NCI-H2107 treated with DMSO at 0.1 percent for 48 hours (cell line): ENCODE measurements around the gene PRADC1.

Experiments used
- DNase-seq: peaks from one replicate; lab custom pipeline; 2025; ENCODE audit not compliant: unreplicated experiment; lab: John Stamatoyannopoulos, UW

PRADC1 gene

GRCh38 chr2:73259276-73259675, 26.2 kb upstream of the PRADC1 start:
- DNase-seq: no peak

DNA sequence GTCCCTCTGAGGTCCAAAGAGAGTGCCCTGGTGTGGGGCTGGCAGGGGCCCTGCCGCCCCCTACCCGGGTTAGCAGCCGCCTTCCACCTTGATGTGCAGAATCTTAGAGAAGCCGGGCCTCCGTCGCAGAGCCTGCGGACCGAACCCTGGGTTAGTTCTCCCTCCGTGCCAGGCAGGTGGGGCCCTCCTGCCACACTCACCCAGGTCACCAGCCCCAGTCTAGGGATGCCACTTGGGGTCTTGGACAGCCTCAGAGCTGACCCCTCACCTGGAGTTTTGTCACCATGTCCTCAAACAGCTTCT, 25.8 kb upstream of the PRADC1 start:
- no peak for DNase-seq

DNA sequence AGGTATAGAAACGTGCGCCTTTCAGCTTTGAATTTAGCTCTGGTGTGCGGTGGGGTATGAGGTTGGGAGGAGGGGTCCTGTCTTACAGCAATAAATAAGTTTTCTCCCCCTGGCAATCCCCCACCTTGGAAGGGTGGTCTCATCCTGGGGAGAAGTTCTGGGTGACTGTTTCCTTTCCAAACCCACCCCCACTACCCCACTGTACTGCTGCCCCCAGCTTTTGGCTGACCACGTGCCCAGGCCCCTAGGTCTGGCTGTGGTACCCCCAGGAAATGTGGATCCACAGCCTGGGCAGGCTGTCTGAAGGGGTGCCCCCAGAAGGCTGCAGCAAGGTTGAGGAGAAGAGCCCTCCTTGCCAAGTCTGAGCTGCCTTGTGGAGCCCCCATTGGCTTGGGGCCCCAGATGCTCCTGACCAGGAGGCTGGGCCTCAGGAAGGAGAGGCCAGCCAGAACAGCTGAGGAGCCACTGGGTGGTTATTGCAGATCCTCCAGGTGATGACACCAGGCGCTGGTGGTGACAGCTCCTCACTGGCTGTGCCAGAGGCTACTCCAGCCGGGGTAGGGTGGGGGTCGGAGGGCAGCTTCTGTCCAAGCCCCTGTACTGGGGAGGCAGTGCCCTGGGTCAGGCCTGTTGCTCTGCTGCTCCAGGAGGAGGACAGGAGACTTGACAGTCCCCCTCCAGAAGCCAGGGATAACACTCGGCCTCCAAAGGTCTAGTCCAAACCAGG, 25.3 kb upstream of the PRADC1 start:
- DNase-seq: no peak

- DNase-seq: no peak
These were observed 24.5 kb upstream of the PRADC1 start for GRCh38 chr2:73257425-73258125.

DNA sequence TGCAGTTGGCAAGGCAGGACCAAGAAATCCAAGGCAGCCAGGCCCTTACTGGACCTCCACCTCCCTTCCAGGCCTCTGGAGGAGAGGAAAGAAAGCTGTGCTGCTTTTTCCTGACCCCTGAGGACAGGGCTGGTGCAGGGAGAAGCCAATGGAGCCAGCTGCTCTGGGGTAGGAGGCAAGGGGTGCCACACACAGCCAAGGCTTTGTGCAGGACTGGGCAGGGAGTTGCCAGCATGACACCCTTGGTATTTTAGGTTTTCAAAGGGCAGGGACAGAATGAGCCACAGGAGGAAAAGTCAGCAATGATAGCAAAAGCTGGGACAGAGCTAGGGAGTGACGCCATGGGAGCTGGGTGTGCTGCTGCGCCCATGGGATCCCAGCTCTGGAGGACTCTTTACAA, 24.0 kb upstream of the PRADC1 start:
- DNase-seq: no peak

DNA sequence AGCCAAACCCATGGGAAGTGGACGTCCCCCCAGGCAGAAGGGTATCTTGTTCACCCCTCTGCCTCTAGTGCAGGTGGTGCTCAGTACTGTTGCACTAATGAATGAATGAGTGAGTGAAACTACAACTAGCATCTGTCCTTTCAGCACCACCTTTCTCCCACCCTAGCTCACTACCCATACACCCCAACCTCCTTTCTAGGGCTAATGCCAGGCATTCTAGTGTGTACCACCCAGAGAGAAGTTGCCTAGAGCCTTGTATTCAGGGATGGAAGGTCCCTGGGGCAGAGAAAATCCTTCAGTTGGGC, 23.5 kb upstream of the PRADC1 start:
- DNase-seq: no peak

- no peak for DNase-seq
These were observed 23.0 kb upstream of the PRADC1 start for GRCh38 chr2:73255907-73256617.

DNA sequence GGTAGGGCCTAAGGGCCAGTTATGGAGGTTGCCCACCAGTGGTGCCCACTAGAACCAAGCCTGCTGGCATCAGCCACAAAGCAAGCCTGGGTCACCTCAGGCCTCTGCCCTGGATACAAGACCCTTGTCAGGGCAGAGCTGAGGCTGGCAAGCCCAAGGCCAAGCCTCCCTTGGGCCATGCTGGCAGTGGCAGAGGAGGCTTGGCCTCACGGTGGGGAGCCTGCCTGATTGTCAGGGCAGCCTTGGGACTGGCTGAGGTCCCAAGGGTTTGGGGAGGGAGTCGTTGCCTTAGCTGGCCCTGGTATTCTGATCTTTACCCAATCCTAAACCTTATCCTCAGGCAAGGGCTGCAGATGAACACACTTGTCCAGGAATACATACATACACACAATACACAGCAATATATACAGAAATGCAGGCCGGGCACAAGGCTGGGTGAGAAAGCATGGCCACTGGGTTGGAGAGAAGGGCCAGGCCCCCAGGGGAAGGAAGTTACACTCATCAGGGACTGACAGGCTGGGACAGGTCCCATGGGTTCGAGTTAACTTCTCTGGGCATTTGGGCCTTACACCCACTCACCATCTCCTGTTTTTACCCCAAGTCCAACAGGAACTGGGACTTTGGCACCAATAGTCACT, 22.1 kb upstream of the PRADC1 start:
- DNase-seq: no peak

GRCh38 chr2:73254343-73255006, 21.4 kb upstream of the PRADC1 start:
- DNase-seq: no peak

GRCh38 chr2:73253901-73254300, 20.9 kb upstream of the PRADC1 start:
- no peak for DNase-seq

- DNase-seq: no peak
These were observed 20.4 kb upstream of the PRADC1 start for GRCh38 chr2:73253400-73253799.

- no peak for DNase-seq
These were observed 19.4 kb upstream of the PRADC1 start for GRCh38 chr2:73252238-73253027.

- DNase-seq: no peak
These were observed 18.1 kb upstream of the PRADC1 start for GRCh38 chr2:73250872-73251846.

- no peak for DNase-seq
These were observed 16.6 kb upstream of the PRADC1 start for GRCh38 chr2:73249636-73250035.

GRCh38 chr2:73246850-73247249, 13.8 kb upstream of the PRADC1 start:
- no peak for DNase-seq

DNA sequence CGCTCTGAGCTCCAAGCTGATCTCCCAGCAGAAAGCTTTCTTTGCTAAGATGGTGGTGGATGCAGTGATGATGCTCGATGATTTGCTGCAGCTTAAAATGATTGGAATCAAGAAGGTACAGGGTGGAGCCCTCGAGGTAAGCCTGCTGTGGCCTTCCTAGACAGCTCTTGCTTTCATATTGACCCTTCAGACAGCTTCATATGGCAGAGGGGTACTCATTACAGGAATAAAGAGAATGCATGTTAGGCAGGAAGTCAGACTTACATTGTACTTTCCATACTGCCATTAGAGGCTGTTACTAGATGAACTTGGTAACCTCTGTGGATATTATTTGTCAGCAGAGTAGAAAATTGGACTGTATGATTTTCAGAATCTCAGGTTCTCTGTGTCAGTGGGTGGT, 11.5 kb upstream of the PRADC1 start:
- no peak for DNase-seq

DNA sequence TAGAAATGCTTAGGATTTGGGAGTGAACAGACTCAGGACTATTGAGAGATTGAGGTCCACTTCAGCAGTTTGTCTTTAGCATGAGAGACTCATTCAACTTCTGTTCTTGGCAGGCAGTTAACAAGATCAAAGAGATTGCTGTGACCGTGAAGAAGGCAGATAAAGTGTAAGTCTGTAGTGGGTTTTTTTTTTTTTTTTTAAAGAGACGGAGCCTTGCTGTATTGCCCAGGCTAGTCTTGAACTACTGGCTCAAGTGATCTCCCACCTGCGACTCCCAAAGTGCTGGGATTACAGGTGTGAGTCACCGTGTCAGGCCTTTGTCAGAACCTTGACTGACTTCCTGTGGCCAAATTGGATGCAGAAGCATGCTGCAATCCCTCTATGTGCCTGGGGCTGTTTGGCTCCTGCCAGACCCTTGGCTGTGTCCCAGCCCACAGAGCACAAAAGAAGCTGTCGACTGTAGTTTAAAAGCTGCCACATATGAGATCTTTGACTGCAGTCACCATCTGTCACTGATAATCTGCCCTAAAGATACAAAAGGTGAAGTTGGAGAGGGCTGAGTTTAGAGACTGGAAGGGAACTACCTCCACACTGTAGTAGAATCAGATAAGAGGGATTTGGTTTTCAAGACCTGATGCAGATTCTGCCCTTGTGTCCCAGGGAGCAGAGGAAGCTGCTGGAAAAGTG, 11.0 kb upstream of the PRADC1 start:
- no peak for DNase-seq

GRCh38 chr2:73239776-73240175, 6.7 kb upstream of the PRADC1 start:
- DNase-seq: no peak

DNA sequence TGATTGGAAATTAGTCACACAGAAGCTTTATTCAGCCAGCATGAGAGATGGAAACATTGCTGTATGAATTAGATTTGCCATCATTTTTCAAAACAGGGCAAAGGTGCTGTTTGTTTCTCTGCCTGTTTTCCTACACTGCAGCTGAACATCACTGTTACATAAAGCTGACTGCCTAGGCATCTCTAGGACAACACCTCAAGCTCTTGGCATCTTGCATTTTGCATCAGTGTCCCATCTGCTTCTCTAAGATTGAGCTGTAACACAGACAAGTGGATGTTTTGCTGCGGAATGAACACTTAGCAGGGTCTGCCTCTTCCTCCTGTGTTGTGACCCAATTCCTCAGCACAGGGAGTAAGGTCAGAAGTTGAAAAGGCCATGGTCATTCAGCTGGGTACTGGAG, 5.9 kb upstream of the PRADC1 start:
- no peak for DNase-seq
